Esophagus squamous epithelium (tissue), 4 donors: ENCODE data around the gene CHST11.

Experiments used
- POLR2A ChIP-seq, 4 donors: fragments of 450-650 bp; IDR thresholded peaks; one replicate each; pipeline ENCODE4 v1.6.1; 2017; ENCODE audit warnings: antibody characterized with exemption in 4 of 4, mild to moderate bottlenecking in 4 of 4, moderate library complexity in 3 of 4
- TF ChIP-seq, protein P1 (sequence below), 6 experiments: fragments of 450-650 bp in 4 of 6; fragments of 200-600 bp in 2 of 6; sonication (generic) in 2 of 6; IDR thresholded peaks; one replicate each; pipeline ENCODE4 v1.5.1; 2016 to 2019; ENCODE audit warnings: antibody characterized with exemption in 6 of 6, mild to moderate bottlenecking in 4 of 6, moderate library complexity in 4 of 6

DNA sequence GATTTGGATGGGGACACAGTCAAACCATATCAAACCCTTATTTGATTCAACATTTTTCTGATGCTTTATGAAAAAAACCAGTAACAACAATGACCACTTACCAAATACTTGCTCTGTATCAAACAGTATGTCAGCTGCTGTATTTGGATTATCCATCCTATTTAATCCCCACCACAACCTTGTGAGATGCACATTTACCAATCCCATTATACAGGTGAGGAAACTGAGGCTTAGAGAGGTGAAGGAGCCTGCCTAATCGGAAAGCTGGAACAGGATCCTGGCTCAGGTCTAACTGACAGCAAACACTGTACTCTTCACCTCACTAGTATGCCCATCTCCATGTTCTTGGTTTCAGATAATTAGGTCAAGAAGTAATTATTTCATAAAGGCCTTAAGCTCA is 13.8 kb downstream of the CHST11 start:
- TF ChIP-seq, protein P1, sequence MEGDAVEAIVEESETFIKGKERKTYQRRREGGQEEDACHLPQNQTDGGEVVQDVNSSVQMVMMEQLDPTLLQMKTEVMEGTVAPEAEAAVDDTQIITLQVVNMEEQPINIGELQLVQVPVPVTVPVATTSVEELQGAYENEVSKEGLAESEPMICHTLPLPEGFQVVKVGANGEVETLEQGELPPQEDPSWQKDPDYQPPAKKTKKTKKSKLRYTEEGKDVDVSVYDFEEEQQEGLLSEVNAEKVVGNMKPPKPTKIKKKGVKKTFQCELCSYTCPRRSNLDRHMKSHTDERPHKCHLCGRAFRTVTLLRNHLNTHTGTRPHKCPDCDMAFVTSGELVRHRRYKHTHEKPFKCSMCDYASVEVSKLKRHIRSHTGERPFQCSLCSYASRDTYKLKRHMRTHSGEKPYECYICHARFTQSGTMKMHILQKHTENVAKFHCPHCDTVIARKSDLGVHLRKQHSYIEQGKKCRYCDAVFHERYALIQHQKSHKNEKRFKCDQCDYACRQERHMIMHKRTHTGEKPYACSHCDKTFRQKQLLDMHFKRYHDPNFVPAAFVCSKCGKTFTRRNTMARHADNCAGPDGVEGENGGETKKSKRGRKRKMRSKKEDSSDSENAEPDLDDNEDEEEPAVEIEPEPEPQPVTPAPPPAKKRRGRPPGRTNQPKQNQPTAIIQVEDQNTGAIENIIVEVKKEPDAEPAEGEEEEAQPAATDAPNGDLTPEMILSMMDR (IDR thresholded peaks at IDR 0.05), result no peak
- TF ChIP-seq POLR2A (IDR thresholded peaks at IDR 0.05), result no peak
